Dedifferentiated amniotic fluid mesenchymal stem cell (primary cell): ENCODE results near the gene SUGCT.

Source experiments
- DNase-seq: peaks from one replicate; pipeline ENCODE4 v3.0.0-alpha.2; 2016; ENCODE audit errors: extremely low spot score

Gene SUGCT

GRCh38 chr7:40866601-40867000, 731.8 kb downstream of the SUGCT start:
- DNase-seq, result no peak

GRCh38 chr7:40870108-40870507, 735.3 kb downstream of the SUGCT start:
- no peak for DNase-seq

GRCh38 chr7:40873248-40873647, 738.4 kb downstream of the SUGCT start:
- DNase-seq, result no peak

GRCh38 chr7:40874756-40875155, 740.0 kb downstream of the SUGCT start:
- no peak for DNase-seq

GRCh38 chr7:40876601-40877000, 741.8 kb downstream of the SUGCT start:
- DNase-seq, result no peak

GRCh38 chr7:40879941-40880543, 745.2 kb downstream of the SUGCT start:
- DNase-seq, result no peak

GRCh38 chr7:40880581-40880980, 745.8 kb downstream of the SUGCT start:
- DNase-seq, result no peak

- no peak for DNase-seq
Observed at GRCh38 chr7:40881405-40881926, 746.7 kb downstream of the SUGCT start.

GRCh38 chr7:40882071-40882658, 747.4 kb downstream of the SUGCT start:
- DNase-seq, result no peak

GRCh38 chr7:40883826-40884225, 749.0 kb downstream of the SUGCT start:
- no peak for DNase-seq

GRCh38 chr7:40884241-40884640, 749.4 kb downstream of the SUGCT start:
- no peak for DNase-seq

- no peak for DNase-seq
Observed at GRCh38 chr7:40885503-40885902, 750.7 kb downstream of the SUGCT start.

- DNase-seq, result no peak
Observed at GRCh38 chr7:40887099-40887498, 752.3 kb downstream of the SUGCT start.

- no peak for DNase-seq
Observed at GRCh38 chr7:40888499-40888898, 753.7 kb downstream of the SUGCT start.

GRCh38 chr7:40889099-40889498, 754.3 kb downstream of the SUGCT start:
- DNase-seq, result no peak

GRCh38 chr7:40889539-40889938, 754.7 kb downstream of the SUGCT start:
- no peak for DNase-seq

GRCh38 chr7:40890088-40890692, 755.4 kb downstream of the SUGCT start:
- DNase-seq, result no peak

- no peak for DNase-seq
Observed at GRCh38 chr7:40891232-40891631, 756.4 kb downstream of the SUGCT start.

- no peak for DNase-seq
Observed at GRCh38 chr7:40899151-40899550, 764.3 kb downstream of the SUGCT start.

GRCh38 chr7:40899636-40900507, 765.1 kb downstream of the SUGCT start:
- DNase-seq, result no peak

- no peak for DNase-seq
Observed at GRCh38 chr7:40903872-40904271, 769.1 kb downstream of the SUGCT start.

- DNase-seq, result no peak
Observed at GRCh38 chr7:40907286-40907685, 772.5 kb downstream of the SUGCT start.
